GM12872 (cell line): Measurements from ENCODE around the gene ARHGAP25.

Source experiments
- TF ChIP-seq, protein P1 (sequence below): IDR thresholded peaks from 3 replicates; pipeline ENCODE4 v1.5.1; 2011; ENCODE audit warnings: low read depth, mild to moderate bottlenecking, low read length, moderate library complexity; ENCODE audit not compliant: insufficient read depth

Gene ARHGAP25

DNA sequence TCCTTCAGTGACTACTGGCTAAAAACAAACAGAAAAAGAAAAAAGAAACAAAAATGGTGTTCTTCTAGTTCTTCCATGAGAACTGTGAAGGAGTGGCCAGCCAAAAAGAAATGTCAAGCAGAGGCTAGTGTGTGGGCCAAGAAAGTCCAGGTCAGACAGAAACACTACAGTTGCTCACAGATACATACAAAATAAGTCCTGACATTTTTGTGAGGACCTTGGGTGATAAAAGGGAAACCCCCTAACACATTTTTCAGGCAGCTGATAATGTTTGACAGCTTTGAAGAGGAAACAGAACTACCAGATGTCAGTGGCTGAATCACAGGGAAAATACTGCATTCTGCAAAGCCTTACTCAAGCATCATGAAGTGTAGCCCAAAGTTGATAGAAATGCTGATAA lies 28.1 kb downstream of the ARHGAP25 start:
- TF ChIP-seq, protein P1, sequence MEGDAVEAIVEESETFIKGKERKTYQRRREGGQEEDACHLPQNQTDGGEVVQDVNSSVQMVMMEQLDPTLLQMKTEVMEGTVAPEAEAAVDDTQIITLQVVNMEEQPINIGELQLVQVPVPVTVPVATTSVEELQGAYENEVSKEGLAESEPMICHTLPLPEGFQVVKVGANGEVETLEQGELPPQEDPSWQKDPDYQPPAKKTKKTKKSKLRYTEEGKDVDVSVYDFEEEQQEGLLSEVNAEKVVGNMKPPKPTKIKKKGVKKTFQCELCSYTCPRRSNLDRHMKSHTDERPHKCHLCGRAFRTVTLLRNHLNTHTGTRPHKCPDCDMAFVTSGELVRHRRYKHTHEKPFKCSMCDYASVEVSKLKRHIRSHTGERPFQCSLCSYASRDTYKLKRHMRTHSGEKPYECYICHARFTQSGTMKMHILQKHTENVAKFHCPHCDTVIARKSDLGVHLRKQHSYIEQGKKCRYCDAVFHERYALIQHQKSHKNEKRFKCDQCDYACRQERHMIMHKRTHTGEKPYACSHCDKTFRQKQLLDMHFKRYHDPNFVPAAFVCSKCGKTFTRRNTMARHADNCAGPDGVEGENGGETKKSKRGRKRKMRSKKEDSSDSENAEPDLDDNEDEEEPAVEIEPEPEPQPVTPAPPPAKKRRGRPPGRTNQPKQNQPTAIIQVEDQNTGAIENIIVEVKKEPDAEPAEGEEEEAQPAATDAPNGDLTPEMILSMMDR, result no peak

- TF ChIP-seq, protein P1, result no peak
These were observed 29.6 kb downstream of the ARHGAP25 start for GRCh38 chr2:68764041-68764805.

DNA sequence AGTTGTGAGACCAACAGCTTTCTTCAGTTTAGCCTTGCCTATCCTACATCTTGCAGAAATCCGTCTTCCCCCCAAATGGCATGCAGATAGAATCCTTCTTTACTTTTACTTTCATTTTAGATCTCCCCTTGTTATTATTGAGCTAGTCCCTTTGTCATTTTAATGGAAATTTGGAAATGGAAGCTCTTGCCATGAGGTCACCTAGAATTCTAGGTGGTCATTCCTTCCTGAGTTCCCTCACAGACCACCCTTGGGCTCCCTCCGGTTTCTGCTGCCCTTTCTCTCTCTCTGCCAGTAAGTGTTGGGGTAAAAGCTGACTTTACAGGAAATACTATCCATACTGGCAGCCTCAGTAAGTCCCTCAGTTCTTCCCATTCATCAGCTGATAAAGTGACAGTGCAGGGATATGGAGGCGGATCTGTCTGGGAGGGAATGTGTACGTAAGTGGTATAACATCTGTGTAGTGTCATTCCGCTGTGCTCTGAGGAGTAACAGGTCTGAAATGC lies 30.2 kb downstream of the ARHGAP25 start:
- TF ChIP-seq, protein P1, result no peak

GRCh38 chr2:68765739-68766375 lies 31.2 kb downstream of the ARHGAP25 start:
- TF ChIP-seq, protein P1, result peak; percentile 5; the same call in 1 of the 3 replicates

- TF ChIP-seq, protein P1, result no peak
These were observed 31.8 kb downstream of the ARHGAP25 start for GRCh38 chr2:68766376-68766845.

DNA sequence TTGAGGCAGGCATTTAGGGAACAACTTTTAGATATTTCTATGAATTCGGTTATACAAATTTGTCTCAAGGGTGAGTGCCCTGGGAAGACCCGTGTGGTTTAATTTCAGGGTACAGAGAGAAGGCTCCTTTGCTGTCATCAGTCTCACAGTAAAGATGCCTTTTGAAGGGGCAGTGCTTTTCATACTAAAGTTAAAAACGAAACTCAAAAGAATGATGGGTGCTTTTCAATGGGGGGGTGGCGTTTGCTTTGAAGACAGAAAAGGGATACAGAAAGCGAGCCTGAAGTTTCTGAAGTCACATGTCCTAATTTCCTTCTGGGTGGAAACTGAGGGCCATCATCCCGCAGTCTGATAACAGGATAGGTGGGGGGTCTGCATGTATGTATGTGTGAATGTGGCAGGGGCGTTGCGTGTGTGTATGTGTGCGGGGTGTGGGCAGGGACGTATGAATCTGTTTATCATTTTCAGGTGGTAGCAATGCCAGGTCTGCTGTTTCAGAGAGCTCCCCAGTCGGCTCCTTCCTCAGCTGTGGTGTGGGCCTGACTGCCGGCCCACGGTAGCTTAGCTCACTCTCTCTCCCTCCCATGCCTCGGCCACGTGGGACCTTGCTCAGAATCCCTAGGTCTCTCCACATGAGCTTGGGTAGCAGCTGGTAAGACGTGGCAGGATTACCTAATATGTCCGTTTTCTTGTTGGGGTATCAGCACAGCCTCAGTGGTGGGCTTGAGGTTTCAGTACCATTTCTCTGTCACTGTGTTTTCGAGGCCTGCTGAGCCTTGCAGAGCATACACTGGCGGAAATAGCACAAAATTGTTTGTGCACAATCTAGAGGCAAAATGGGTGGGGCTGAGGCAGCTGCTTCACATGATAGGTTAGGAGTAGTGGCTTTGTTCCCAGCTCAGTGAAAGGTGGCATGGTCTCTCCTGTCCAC lies 32.7 kb downstream of the ARHGAP25 start:
- TF ChIP-seq, protein P1, result no peak
